Cardiac fibroblast (primary cell): ENCODE results near the gene DPH6.
A peak's percentile ranks its signal among the peaks of the same experiment; 100 is the strongest.

Experiments used
- DNase-seq, 2 donors: peaks; one replicate each; pipeline versions ENCODE4 v3.0.0 to v3.0.0-alpha.2; 2010; ENCODE audit warnings: low read depth in 2 of 2
- H3K4me3 ChIP-seq, 2 donors: replicated peaks in 1 of 2; 1 replicate in 1 of 2; 2 replicates in 1 of 2; pipeline ENCODE4 v1.5.1; 2011; ENCODE audit warnings: low read depth in 2 of 2, low read length in 2 of 2, mild to moderate bottlenecking in 2 of 2, moderate library complexity in 1 of 2
- CTCF ChIP-seq: IDR thresholded peaks from one replicate; pipeline ENCODE4 v1.5.1; 2011; ENCODE audit warnings: low read depth, mild to moderate bottlenecking, low read length, inconsistent platforms

Gene DPH6

GRCh38 chr15:35530698-35531097 lies 15.3 kb downstream of the DPH6 start:
- no peak overlapping the region for H3K4me3 ChIP-seq
- TF ChIP-seq CTCF = no peak
- no peak for DNase-seq

GRCh38 chr15:35529784-35530183 lies 16.2 kb downstream of the DPH6 start:
- H3K4me3 ChIP-seq = no peak overlapping the region
- no peak for DNase-seq
- TF ChIP-seq CTCF = no peak

DNA sequence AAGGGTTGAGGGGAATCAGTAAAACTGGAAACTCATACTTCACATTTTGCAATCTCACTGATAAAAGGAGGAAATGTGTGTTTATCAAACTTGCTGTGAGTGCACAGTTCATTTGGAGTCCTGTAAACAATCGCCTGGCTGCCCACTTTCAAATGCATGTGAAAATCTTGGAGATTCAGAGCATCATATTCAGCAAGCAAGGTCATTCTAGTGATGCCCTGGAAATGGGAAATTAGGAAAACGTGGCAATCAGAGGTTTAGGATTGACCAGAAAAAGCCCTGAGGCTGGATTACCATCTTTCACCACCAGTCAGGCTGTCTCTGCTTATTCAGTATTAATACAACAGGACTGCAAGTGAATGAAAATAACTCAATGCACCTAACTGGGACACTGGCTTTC lies 23.9 kb downstream of the DPH6 start:
- peak in 1 of 2 donors; percentile 47 for DNase-seq
- no peak overlapping the region for H3K4me3 ChIP-seq
- no peak for TF ChIP-seq CTCF

- peak; percentile 45 for TF ChIP-seq CTCF
- H3K4me3 ChIP-seq = no peak overlapping the region
- DNase-seq = peak; percentile 74 to 76
These were observed 26.3 kb downstream of the DPH6 start for GRCh38 chr15:35519541-35520149.

DNA sequence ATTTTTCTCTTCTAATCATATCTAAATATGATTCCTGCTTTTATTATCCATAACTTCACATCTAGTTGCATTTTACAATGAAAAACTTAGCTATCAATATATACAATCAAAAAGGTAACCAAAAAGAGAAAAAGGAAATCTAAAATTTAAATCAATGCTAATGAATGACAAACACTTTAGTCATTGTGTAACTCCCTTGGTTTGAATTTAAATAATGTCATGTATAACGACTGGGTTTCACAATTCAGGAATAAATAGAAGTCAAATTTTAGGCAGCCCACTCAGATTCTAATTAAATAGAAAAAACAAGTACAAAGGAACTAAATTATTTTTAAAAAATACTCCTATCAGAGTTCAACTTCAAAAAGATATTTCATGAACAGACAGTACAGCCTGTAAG lies 26.9 kb downstream of the DPH6 start:
- no peak for DNase-seq
- H3K4me3 ChIP-seq = no peak overlapping the region
- TF ChIP-seq CTCF = no peak

- DNase-seq = peak; percentile 41 to 63
- H3K4me3 ChIP-seq = no peak overlapping the region
- no peak for TF ChIP-seq CTCF
These were observed 31.2 kb downstream of the DPH6 start for GRCh38 chr15:35514759-35515158.

DNA sequence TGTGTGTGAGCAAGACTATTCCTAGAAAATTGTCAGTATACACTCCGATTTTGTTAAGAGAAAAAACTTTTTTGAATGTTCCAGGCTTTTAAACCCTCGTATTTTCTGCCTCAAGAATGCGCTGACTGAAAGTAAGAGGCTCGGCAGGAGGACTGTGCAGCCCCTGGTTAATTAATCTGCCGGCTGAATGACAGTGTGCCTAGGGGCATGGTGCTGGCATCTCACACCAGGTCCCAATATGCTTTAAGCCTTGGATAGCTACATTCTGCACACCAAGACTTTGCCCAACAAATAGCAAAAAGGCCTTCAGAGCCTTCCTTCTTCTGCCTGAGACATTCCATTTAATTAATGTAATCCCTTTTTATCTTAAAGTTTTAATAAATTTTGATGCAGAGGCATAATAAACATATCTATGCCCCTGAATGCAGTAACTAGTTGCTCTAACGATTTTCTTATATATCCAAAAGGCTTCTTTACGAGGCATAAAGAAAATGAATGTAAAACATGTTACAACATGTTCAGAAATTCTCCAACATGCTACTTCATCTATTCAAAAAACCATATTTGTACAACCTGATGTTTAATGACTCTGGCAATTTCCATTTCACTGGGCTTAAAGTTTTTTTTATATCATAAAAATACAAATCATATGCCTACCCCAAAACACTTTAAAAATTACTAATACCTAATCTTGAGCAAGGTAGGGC lies 37.9 kb downstream of the DPH6 start:
- DNase-seq = no peak
- no peak for TF ChIP-seq CTCF
- no peak overlapping the region for H3K4me3 ChIP-seq
